Kidney (tissue), 14 donors: ENCODE measurements around the gene CFD. TPM values are rescaled to one million over a fixed set of nuclear protein-coding genes. Genes with fewer than 3 reads are reported as not detected.
A peak's percentile ranks its signal among the peaks of the same experiment; 100 is the strongest.
"Not testable (repeated sequence)": the region's sequence is repeated elsewhere in the genome, so short reads cannot be mapped to it uniquely, and the experiment has no call there.

ENCODE experiments used
- DNase-seq, 5 donors: peaks; one replicate each; pipeline ENCODE4 v3.0.0-alpha.2; 2013 to 2020
- FAIRE-seq: peaks from 2 replicates; lab custom pipeline; 2012; peaks lifted over from hg19 to GRCh38; lab: Jason Lieb, UNC
- H3K27ac ChIP-seq, 2 donors: one replicate each; pipeline ENCODE4 v1.7.0; 2013; ENCODE audit warnings: low read depth in 2 of 2, low read length in 2 of 2, inconsistent platforms in 1 of 2
- H3K27me3 ChIP-seq: one replicate; pipeline ENCODE4 v1.7.1; 2013; ENCODE audit warnings: low read length, inconsistent platforms; ENCODE audit not compliant: control insufficient read depth, insufficient read depth
- H3K36me3 ChIP-seq, 3 donors: one replicate each; pipeline versions ENCODE4 v1.7.0 to v1.7.1; 2013; ENCODE audit warnings: low read length in 3 of 3, control low read depth in 1 of 3, inconsistent platforms in 1 of 3; ENCODE audit not compliant: insufficient read depth in 3 of 3, control insufficient read depth in 2 of 3
- H3K4me1 ChIP-seq, 3 donors: one replicate each; pipeline versions ENCODE4 v1.7.0 to v1.7.1; 2013; ENCODE audit warnings: low read length in 3 of 3, inconsistent platforms in 1 of 3, low read depth in 1 of 3; ENCODE audit not compliant: control insufficient read depth in 2 of 3, insufficient read depth in 2 of 3
- H3K4me3 ChIP-seq, 3 donors: one replicate each; pipeline versions ENCODE4 v1.7.0 to v1.8.1; 2013; ENCODE audit warnings: low read length in 3 of 3, control low read depth in 1 of 3, inconsistent platforms in 1 of 3
- H3K9ac ChIP-seq, 3 donors: one replicate each; pipeline versions ENCODE4 v1.7.0 to v1.7.1; 2013; ENCODE audit warnings: low read length in 3 of 3, control low read depth in 1 of 3, inconsistent platforms in 1 of 3
- H3K9me3 ChIP-seq, 3 donors: one replicate each; pipeline versions ENCODE4 v1.7.0 to v1.7.1; 2013; ENCODE audit warnings: low read length in 3 of 3, control low read depth in 1 of 3, inconsistent platforms in 1 of 3; ENCODE audit not compliant: control insufficient read depth in 2 of 3, insufficient read depth in 1 of 3
- intact Hi-C: fragments of 100-400 bp; cut with DNase I; formaldehyde crosslinking; loops from one replicate; pipeline ENCODE4 v1.11.1; 2022
- polyA plus RNA-seq: library from polyadenylated mRNA; stranded (reverse); fragments of 350-450 nt; fragmentation: Illumina TruSeq; extraction: RNeasy Lipid Tissue Mini Kit (QIAGEN cat#74804); gene quantifications from one replicate; pipeline ENCODE4 v1.2.3, GENCODE V29; 2014; ENCODE audit warnings: low read depth, low replicate concordance; ENCODE audit not compliant: insufficient read depth
- total RNA-seq: library from RNA; stranded (reverse); fragmentation: NEBNext Ultra II Directional; extraction: Animal tissue kit (Norgen Biotek cat#: 25700); gene quantifications from one replicate; pipeline ENCODE4 v1.2.1, GENCODE V29; 2021
- TF ChIP-seq, protein P1 (sequence below): IDR thresholded peaks from 3 replicates; pipeline ENCODE4 v1.5.1; 2012; ENCODE audit warnings: mild to moderate bottlenecking, moderate library complexity, borderline replicate concordance; ENCODE audit not compliant: insufficient read depth; ENCODE audit errors: extremely low read depth
- donor health status: control.
- donor health status: control.
- donor health status: control.
- donor health status: control.
- donor health status: control.
- donor health status: DM: yes; HTN: yes; CAD: no.
- donor health status: Normal renal cell carcinoma (clear cell type).

Gene CFD
- total and polyA plus RNA-seq, 2 donors from 2014 or later = 4.6 to 35.1 TPM

DNA sequence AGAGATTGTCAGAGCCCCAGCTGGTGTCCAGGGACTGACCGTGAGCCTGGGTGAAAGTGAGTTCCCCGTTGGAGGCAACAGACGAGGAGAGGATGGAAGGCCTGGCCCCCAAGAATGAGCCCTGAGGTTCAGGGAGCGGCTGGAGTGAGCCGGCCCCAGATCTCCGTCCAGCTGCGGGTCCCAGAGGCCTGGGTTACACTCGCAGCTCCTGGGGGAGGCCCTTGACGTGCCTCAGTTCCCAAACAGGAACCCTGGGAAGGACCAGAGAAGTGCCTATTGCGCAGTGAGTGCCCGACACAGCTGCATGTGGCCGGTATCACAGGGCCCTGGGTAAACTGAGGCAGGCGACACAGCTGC lies 8.5 kb upstream of the CFD start:
- no peak overlapping the region for H3K9ac ChIP-seq
- no peak overlapping the region for H3K4me3 ChIP-seq

DNA sequence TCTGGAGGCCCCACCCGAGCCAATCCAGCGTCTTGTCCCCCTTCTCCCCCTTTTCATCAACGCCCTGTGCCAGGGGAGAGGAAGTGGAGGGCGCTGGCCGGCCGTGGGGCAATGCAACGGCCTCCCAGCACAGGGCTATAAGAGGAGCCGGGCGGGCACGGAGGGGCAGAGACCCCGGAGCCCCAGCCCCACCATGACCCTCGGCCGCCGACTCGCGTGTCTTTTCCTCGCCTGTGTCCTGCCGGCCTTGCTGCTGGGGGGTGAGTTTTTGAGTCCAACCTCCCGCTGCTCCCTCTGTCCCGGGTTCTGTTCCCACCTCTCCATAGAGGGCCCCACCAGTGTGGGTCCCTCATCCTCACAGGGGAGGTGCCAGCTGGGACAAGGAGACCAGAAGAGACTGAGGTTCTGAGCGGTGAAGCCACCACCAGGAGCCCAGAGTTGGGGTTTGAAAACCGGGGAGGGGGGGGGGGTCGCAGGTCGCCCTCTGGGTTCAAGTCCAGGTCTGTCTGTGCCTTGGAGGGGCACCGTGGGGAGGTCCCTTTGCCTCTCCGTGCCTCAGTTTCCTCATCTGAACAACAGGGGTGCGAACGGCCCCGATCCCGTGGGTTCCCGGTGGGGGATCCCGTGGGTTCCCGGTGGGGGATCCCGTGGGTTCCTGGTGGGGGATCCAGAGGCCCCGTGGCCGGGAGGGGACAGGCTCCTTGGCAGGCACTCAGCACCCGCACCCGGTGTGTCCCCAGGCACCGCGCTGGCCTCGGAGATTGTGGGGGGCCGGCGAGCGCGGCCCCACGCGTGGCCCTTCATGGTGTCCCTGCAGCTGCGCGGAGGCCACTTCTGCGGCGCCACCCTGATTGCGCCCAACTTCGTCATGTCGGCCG lies 7.1 kb upstream of the CFD start, which contains the start of gene ELANE:
Gene ELANE, plus strand, starts transcription at position 168 of the 878 bp plus-strand sequence. Its CDS starts 26 bp downstream, at position 194.
- peak in 1 of 5 donors; percentile 75 for DNase-seq
- TF ChIP-seq, protein P1, sequence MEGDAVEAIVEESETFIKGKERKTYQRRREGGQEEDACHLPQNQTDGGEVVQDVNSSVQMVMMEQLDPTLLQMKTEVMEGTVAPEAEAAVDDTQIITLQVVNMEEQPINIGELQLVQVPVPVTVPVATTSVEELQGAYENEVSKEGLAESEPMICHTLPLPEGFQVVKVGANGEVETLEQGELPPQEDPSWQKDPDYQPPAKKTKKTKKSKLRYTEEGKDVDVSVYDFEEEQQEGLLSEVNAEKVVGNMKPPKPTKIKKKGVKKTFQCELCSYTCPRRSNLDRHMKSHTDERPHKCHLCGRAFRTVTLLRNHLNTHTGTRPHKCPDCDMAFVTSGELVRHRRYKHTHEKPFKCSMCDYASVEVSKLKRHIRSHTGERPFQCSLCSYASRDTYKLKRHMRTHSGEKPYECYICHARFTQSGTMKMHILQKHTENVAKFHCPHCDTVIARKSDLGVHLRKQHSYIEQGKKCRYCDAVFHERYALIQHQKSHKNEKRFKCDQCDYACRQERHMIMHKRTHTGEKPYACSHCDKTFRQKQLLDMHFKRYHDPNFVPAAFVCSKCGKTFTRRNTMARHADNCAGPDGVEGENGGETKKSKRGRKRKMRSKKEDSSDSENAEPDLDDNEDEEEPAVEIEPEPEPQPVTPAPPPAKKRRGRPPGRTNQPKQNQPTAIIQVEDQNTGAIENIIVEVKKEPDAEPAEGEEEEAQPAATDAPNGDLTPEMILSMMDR = no peak
- no peaks in the 10 kb centered on the region for H3K36me3 ChIP-seq
- no peak within 1 kb of the TSS for H3K4me3 ChIP-seq
- no peak within 1 kb of the TSS for H3K9ac ChIP-seq
- no peaks in the 10 kb centered on the region for H3K27me3 ChIP-seq
- peaks cover 0 to 7% (median 0%) of the 10 kb centered on the region in 3 donors for H3K4me1 ChIP-seq
- no peak for FAIRE-seq
- intact Hi-C loops = no loop called here
- H3K9me3 ChIP-seq = no peaks in the 10 kb centered on the region
- peak within 1 kb of the TSS in 1 of 2 donors; percentile 80 for H3K27ac ChIP-seq

More for the DNA sequence above, 8.5 kb upstream of the CFD start:
- Histone ChIP-seq H3K27ac (peak overlapping the region; percentile 78 to 80), H3K4me1 (peaks cover 0 to 7% (median 0%) of the 10 kb centered on the region in 3 donors), H3K27me3 (no peaks in the 10 kb centered on the region), H3K36me3 (no peaks in the 10 kb centered on the region), H3K9me3 (no peaks in the 10 kb centered on the region)
- intact Hi-C loops = no loop called here
- TF ChIP-seq, protein P1 = no peak
- no peak for FAIRE-seq
- DNase-seq = peak in 1 of 5 donors; percentile 83

DNA sequence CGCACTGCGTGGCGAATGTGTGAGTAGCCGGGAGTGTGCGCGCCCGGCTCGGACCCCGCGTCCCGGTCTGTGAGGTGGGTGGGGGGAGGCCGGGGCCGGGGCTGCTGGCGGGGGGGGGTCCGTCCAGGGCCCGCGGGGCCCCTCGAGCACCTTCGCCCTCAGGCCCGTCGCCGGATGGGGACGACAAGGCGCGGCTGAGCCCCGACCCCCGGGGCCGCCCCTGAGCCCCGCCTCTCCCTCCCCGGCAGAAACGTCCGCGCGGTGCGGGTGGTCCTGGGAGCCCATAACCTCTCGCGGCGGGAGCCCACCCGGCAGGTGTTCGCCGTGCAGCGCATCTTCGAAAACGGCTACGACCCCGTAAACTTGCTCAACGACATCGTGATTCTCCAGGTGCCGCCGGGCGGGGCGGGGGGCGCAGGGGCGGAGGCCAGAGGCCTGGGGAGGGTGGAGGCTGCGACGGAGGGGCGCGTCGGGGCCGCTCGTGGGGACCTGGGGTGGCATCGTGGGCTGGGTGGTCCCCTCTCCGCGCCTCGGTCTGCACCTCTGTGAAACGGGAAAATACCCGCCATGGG lies 6.4 kb upstream of the CFD start:
- no peak overlapping the region for H3K27ac ChIP-seq
- FAIRE-seq (no peak), DNase-seq (peak in 1 of 5 donors; percentile 76)
- H3K36me3 ChIP-seq = no peaks in the 10 kb centered on the region
- no peak overlapping the region for H3K9ac ChIP-seq
- no peaks in the 10 kb centered on the region for H3K27me3 ChIP-seq
- no peak overlapping the region for H3K4me3 ChIP-seq
- intact Hi-C loops = no loop called here
- H3K4me1 ChIP-seq = peaks cover 0 to 7% (median 0%) of the 10 kb centered on the region in 3 donors
- H3K9me3 ChIP-seq = no peaks in the 10 kb centered on the region
- TF ChIP-seq, protein P1 = no peak

- H3K9ac ChIP-seq, intact Hi-C loops, H3K4me1 ChIP-seq, H3K36me3 ChIP-seq, H3K9me3 ChIP-seq, H3K27me3 ChIP-seq, DNase-seq, FAIRE-seq, H3K4me3 ChIP-seq, H3K27ac ChIP-seq: not testable (repeated sequence)
These were observed 5.7 kb upstream of the CFD start for GRCh38 chr19:853614-854220.
